ENCODE measurements around the gene ZBED5. TPM values are rescaled to one million over a fixed set of nuclear protein-coding genes. Genes with fewer than 3 reads are reported as not detected.
"Not testable (repeated sequence)": the region's sequence is repeated elsewhere in the genome, so short reads cannot be mapped to it uniquely, and the experiment has no call there.

ZBED5 gene
- total and polyA plus RNA-seq, 11 donors: 22.5 to 49.1 (median 37.8) TPM

- H3K4me3 ChIP-seq: no peak overlapping the region
- peak overlapping the region in 7 of 12 donors; percentile 1 to 55 (median 36) for H3K27ac ChIP-seq
- H3K36me3 ChIP-seq: no peaks in the 10 kb centered on the region
Measured at GRCh38 chr11:10844356-10844755, 13.5 kb downstream of the ZBED5 start.

DNA sequence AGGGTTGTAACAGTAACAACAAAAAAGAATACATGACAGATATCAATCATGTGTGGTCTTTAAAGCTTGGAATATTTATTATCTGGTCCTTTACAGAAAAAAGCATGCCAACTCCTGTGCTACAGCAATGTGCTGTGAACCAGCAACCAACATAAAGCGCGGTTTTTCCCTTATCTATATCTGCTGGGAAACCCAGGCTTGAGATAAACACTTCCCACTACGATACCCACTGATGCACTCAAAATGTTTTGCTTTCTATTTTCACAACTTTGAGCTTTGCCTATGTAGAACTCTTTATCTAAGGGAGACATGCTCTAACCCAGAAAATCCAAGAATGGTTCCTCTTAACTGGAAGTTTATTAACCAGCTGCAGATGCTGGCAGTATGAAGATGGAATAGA, 19.0 kb downstream of the ZBED5 start:
- WGBS, 4 donors: 43 to 61% (median 55%) methylated on average over 3 of the region's 3 CpGs
- ATAC-seq (no peak), DNase-seq (no peak)
- Histone ChIP-seq H3K27me3 (no peaks in the 10 kb centered on the region), H3K4me3 (no peak overlapping the region), H3K9me3 (no peaks in the 10 kb centered on the region), H3K4me1 (peaks cover 0 to under 1% (median 0%) of the 10 kb centered on the region in 12 donors), H3K27ac (no peak overlapping the region), H3K36me3 (no peaks in the 10 kb centered on the region)
- intact Hi-C loops (cut with DNase I): no loop called here
- TF ChIP-seq, protein P1, sequence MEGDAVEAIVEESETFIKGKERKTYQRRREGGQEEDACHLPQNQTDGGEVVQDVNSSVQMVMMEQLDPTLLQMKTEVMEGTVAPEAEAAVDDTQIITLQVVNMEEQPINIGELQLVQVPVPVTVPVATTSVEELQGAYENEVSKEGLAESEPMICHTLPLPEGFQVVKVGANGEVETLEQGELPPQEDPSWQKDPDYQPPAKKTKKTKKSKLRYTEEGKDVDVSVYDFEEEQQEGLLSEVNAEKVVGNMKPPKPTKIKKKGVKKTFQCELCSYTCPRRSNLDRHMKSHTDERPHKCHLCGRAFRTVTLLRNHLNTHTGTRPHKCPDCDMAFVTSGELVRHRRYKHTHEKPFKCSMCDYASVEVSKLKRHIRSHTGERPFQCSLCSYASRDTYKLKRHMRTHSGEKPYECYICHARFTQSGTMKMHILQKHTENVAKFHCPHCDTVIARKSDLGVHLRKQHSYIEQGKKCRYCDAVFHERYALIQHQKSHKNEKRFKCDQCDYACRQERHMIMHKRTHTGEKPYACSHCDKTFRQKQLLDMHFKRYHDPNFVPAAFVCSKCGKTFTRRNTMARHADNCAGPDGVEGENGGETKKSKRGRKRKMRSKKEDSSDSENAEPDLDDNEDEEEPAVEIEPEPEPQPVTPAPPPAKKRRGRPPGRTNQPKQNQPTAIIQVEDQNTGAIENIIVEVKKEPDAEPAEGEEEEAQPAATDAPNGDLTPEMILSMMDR (IDR thresholded peaks at IDR 0.05): no peak
- no peak for TF ChIP-seq POLR2A (IDR thresholded peaks at IDR 0.05)

More at GRCh38 chr11:10844356-10844755, 13.5 kb downstream of the ZBED5 start:
- intact Hi-C loops (cut with DNase I): no loop called here
- Histone ChIP-seq H3K9me3 (no peaks in the 10 kb centered on the region), H3K27me3 (no peaks in the 10 kb centered on the region), H3K4me1 (peaks cover 0 to 24% (median 6%) of the 10 kb centered on the region in 12 donors)
- no peak for DNase-seq
- no peak for TF ChIP-seq POLR2A (IDR thresholded peaks at IDR 0.05)
- TF ChIP-seq, protein P1 (IDR thresholded peaks at IDR 0.05): no peak
- ATAC-seq: no peak

GRCh38 chr11:10838083-10838482, 19.8 kb downstream of the ZBED5 start:
- H3K27me3 ChIP-seq: no peaks in the 10 kb centered on the region
- H3K4me3 ChIP-seq: no peak overlapping the region
- H3K4me1 ChIP-seq: no peaks in the 10 kb centered on the region
- ATAC-seq (no peak), DNase-seq (no peak)
- TF ChIP-seq POLR2A (IDR thresholded peaks at IDR 0.05): no peak
- TF ChIP-seq, protein P1 (IDR thresholded peaks at IDR 0.05): no peak
- no peaks in the 10 kb centered on the region for H3K36me3 ChIP-seq
- H3K27ac ChIP-seq: no peak overlapping the region
- H3K9me3 ChIP-seq: no peaks in the 10 kb centered on the region
- intact Hi-C loops (cut with DNase I): no loop called here

GRCh38 chr11:10836884-10837283, 21.0 kb downstream of the ZBED5 start:
- H3K27me3 ChIP-seq; intact Hi-C loops (cut with DNase I); DNase-seq: not testable (repeated sequence)

DNA sequence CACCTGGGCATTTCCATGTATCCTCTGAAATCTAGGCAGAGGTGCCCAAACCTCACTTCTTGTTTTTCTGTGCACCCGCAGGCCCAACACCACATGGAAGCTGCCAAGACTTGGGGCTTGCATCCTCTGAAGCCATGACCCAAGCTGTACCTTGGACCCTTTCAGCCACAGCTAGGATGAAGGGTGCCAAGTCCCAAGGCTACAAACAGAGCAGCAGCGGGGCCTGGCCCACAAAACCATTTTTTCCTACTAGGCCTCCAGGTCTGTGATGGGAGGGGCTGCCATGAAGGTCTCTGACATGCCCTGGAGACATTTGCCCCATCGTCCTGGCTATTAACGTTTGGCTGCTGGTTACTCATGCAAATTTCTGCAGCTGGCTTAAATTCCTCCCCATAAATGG, 28.7 kb downstream of the ZBED5 start:
- ATAC-seq (no peak), DNase-seq (no peak)
- Histone ChIP-seq H3K27ac (no peak overlapping the region), H3K9me3 (no peaks in the 10 kb centered on the region), H3K36me3 (no peaks in the 10 kb centered on the region), H3K4me1 (no peaks in the 10 kb centered on the region), H3K4me3 (no peak overlapping the region), H3K27me3 (no peaks in the 10 kb centered on the region)
- WGBS, 4 donors: 89 to 96% (median 94%) methylated on average over 4 of the region's 4 CpGs
- TF ChIP-seq, protein P1 (IDR thresholded peaks at IDR 0.05): no peak
- no peak for TF ChIP-seq POLR2A (IDR thresholded peaks at IDR 0.05)
- intact Hi-C loops (cut with DNase I): no loop called here

More at GRCh38 chr11:10836884-10837283, 21.0 kb downstream of the ZBED5 start:
- H3K4me3 ChIP-seq, H3K9me3 ChIP-seq, H3K36me3 ChIP-seq, H3K27ac ChIP-seq, H3K4me1 ChIP-seq, ATAC-seq: not testable (repeated sequence)
- WGBS, 4 donors: 91 to 96% (median 94%) methylated on average over 4 of the region's 4 CpGs

All from heart left ventricle (tissue), 16 donors.